RWPE1 (cell line): ENCODE results near the gene TREM2.

Experiments
- CTCF ChIA-PET: fragments of 350-600 bp; sonication (Branson Sonifier 250); formaldehyde crosslinking; extraction: SDS; loops from one replicate; lab custom pipeline; 2021; lab: Yijun Ruan, JAX
- POLR2A ChIA-PET: fragments of 400-600 bp; formaldehyde crosslinking; extraction: SDS; loops from one replicate; lab custom pipeline; 2020; ENCODE audit warnings: antibody characterized with exemption; ENCODE audit not compliant: low non-redundant PET; lab: Yijun Ruan, JAX
- DNase-seq: peaks from one replicate; pipeline ENCODE4 v3.0.0; 2012; ENCODE audit warnings: low spot score
- H3K27ac ChIP-seq: fragments of 450-650 bp; 2 replicates; pipeline ENCODE4 v1.5.1; 2017
- CTCF ChIP-seq: fragments of 450-650 bp; conservative IDR thresholded peaks from 2 replicates; pipeline ENCODE4 v1.5.1; 2017; ENCODE audit warnings: low read depth, mild to moderate bottlenecking

The TREM2 gene

GRCh38 chr6:41164551-41165120, 1.7 kb upstream of the TREM2 start:
- DNase-seq = no peak
- POLR2A ChIA-PET = no interaction called here
- CTCF ChIA-PET = interaction anchor here (0.6 kb wide), 1 partner anchor 519 kb away, joined by 3 read pairs; no protein-coding TSS in a partner anchor
- no peak for TF ChIP-seq CTCF
- H3K27ac ChIP-seq = no peak overlapping the region

GRCh38 chr6:41163419-41163717, 452 bp upstream of the TREM2 start:
- CTCF ChIA-PET = no interaction called here
- H3K27ac ChIP-seq = no peak overlapping the region
- POLR2A ChIA-PET = no interaction called here
- no peak for DNase-seq
- no peak for TF ChIP-seq CTCF

GRCh38 chr6:41161851-41162552, 914 bp downstream of the TREM2 start:
- ChIA-PET POLR2A (no interaction called here), CTCF (no interaction called here)
- DNase-seq = no peak
- TF ChIP-seq CTCF = no peak
- no peak overlapping the region for H3K27ac ChIP-seq

- POLR2A ChIA-PET = no interaction called here
- H3K27ac ChIP-seq = no peak overlapping the region
- DNase-seq = no peak
- CTCF ChIA-PET = no interaction called here
- no peak for TF ChIP-seq CTCF
Observed at GRCh38 chr6:41161380-41161779, 1.5 kb downstream of the TREM2 start.

GRCh38 chr6:41160933-41161332, 2.0 kb downstream of the TREM2 start:
- CTCF ChIA-PET = no interaction called here
- no peak for TF ChIP-seq CTCF
- POLR2A ChIA-PET = no interaction called here
- no peak for DNase-seq
- H3K27ac ChIP-seq = no peak overlapping the region

DNA sequence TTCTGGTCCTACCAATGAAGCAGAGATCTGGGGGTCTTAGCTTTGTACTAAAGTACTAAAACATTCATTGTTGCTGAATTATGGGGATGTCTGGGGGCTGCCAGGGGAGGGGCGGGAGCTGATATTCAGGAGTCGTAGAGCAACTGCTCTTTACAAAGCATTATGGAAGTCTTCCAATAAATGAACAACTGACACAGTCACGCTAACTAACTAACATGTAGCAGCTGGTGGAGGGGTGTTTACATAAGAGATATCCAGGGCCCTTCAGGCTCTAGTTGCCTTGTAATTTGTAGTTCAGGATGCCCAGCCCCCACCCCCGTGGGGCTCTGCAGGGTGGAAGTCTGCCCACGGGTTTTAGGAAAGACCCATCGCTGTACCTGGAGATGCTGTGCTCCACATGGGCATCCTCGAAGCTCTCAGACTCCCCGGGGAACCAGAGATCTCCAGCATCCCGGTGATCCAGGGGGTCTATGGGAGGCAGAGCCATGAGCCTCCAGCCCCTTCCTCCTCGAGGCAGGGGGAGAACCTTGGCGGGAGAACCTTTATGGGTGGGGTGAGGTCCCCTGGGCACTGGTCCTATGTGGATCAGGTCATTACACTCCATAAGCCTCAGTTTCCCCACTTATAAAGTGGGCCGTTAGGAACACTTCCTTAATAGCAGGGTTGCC, 3.4 kb downstream of the TREM2 start:
- ChIA-PET CTCF (no interaction called here), POLR2A (no interaction called here)
- no peak overlapping the region for H3K27ac ChIP-seq
- no peak for TF ChIP-seq CTCF
- DNase-seq = no peak
